Glomerular visceral epithelial cell (primary cell): ENCODE measurements around the gene RTN4IP1.

Experiments
- DNase-seq: peaks from one replicate; pipeline ENCODE4 v3.0.0-alpha.2; 2016; ENCODE audit errors: extremely low spot score

Gene RTN4IP1

GRCh38 chr6:106629103-106629858, at the start of gene RTN4IP1, which contains the start of gene QRSL1:
Gene RTN4IP1, minus strand, starts transcription at chr6:106629498. Its CDS starts 477 bp downstream, at chr6:106629021.
Gene QRSL1, plus strand, starts transcription at chr6:106629578. Its CDS starts 104 bp downstream, at chr6:106629682.
- DNase-seq, result peak; percentile 92

GRCh38 chr6:106677282-106677681, 48.0 kb upstream of the RTN4IP1 start:
- no peak for DNase-seq

GRCh38 chr6:106674541-106675229, 45.4 kb upstream of the RTN4IP1 start:
- DNase-seq, result peak; percentile 44

DNA sequence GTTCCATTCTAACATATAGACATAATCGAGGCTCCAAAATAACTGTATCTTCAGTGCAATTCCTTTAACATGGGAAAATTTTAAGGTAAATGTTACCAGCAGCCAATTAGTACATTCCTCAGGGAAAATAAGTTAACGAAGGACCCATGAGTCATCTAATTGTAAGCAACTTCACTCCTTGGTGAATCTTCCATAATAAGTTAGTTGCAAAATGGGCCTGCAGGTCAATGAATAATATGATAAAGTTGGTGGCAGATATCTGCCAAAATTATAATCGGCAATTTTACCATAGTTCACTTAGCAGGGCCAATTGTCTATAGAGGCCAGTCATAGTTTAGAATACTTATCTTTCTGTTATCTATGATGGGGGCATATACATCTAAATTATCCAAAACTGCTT, 42.4 kb upstream of the RTN4IP1 start:
- DNase-seq, result no peak

DNA sequence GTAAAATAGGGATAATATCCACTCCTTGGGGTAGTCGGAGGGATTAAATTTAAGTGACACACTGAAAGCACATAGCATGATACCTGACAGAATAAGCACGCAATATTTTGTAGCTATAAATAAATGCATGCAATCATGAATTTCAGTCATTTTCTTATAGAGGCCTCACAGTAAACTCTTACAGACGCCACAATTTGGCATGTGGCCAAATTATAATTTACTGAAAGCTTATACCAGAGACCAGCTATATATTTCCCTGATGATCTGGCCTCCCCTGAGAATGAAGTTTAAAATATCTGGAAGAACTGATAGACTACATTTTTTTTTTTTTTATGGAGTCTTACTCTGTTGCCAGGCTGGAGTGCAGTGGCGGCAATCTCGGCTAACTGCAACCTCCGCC, 40.9 kb upstream of the RTN4IP1 start:
- DNase-seq, result no peak

DNA sequence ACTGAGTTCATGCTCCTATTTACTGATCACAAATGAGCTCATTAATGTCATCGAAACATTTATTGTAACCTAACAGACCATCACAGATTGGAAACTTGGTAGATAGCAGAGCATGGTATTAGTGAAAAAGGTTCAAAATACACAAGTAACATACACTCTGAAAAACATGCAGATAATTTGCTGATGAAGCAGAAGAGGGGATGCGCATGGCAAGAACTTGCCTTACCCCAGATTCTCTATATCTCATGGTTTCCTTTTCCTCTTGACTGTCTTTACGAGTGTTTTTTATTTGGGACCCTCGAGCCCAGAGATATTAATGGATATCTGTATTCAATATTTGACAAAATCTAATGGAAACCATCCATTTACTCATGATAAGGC, 37.7 kb upstream of the RTN4IP1 start:
- DNase-seq, result no peak

- DNase-seq, result no peak
Observed at GRCh38 chr6:106666282-106667021, 37.2 kb upstream of the RTN4IP1 start.

DNA sequence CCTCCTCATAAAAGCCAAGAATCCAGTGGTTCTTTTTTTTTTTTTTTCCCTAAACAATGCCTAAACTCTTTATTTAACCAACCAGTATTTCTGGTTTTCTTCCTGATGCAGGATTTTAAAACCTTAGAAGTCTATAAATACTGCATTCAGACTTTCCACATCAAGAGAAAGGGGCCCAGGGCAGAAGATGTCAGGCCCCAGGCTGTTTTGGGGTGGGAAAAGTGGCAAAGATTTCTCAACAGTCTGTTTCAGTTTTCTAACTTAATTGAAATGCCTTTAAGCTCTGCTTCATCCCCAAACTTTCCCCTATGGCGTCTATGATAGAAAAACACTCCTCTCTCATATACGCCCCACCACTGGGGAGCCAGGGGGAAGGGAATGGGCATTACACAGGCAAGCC, 33.2 kb upstream of the RTN4IP1 start:
- no peak for DNase-seq

DNA sequence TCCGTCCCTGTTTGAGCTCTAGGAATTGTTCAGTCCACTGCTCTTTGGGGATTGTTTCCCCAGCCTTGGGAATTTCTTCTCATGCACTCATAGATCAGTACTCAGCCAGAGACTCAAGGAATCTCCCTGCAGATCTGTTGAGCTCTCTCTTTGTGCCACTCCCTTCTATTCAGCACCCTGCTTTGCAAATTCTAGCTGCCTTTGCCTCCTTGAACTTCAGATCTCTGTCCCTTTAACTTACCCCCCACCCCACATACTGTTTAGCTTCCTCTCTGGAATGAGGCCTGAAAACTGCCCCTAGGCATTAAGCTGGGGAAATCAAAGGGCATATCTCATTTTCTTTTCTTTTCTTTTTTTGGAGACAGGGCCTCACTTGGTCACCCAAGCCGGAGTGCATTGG, 30.6 kb upstream of the RTN4IP1 start:
- DNase-seq, result no peak

GRCh38 chr6:106658469-106658868, 29.2 kb upstream of the RTN4IP1 start:
- no peak for DNase-seq

- no peak for DNase-seq
Observed at GRCh38 chr6:106648651-106649308, 19.5 kb upstream of the RTN4IP1 start.

GRCh38 chr6:106643061-106643460, 13.8 kb upstream of the RTN4IP1 start:
- no peak for DNase-seq

DNA sequence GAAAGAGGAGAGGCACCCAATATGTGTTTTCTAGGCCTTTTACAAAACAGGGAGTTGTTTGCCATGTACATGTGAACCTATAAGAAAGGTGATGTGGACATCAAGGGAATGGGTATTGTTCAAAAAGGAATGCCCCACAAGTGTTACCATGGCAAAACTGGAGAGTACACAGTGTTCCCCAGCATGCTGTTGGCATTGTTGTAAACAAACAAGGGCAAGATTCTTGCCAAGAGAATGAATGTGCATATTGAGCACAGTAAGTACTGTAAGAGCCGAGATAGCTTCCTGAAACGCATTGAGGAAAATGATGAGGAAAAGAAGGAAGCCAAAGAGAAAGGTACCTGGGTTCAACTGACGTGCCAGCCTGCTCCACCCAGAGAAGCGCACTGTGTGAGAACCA, 13.2 kb upstream of the RTN4IP1 start:
- DNase-seq, result no peak

DNA sequence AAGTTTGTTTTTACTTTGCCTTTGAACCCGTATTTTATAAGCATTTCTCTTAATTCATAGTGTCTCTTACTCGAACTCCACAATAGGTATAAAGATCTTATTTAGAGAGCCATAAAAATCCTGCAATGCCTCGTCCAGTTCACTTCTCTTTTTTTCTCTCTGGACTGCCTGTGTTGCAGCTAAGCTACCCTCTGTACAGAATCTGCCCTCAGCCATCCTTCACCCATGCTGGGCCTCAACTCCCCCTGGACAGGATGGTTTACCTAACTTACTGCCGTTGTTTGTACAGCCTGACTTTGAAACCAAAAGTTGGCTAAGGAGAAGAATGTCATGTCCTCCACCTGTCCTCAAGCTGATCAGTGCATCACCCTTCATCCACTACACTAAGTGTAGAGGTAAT, 10.5 kb upstream of the RTN4IP1 start:
- DNase-seq, result no peak

GRCh38 chr6:106637717-106638341, 8.5 kb upstream of the RTN4IP1 start:
- no peak for DNase-seq

DNA sequence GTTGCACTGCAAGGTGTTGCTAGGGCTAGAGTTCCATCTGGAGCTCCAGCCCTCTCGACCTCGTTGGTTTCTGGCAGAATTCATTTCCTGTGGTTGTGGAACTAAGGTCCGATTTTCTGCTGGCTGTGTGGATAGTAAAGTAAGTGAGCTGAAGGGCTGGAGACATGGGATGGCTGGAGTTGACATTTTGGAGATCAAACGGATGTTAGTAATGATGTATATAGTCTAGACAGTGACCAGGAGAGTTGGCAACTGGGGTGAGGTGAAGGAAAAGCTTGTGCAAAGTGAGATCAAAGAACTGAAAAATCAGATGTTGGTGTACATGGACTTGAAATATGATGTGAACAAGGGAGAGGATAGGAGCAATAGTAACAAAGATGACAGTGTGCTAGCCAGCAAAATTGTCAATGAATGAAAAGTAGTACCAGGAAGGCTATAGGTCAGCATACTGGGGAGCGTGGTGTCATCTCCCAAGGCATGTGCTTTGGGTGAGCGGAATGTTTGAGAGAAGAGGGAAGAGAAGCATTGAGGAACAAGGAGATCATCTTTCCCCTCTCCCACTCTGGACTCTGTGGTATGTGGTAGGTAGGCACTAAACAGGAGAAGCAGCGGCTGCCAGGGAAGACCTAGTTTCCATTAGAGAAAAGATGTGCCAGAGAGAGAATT, 7.9 kb upstream of the RTN4IP1 start:
- DNase-seq, result no peak

- no peak for DNase-seq
Observed at GRCh38 chr6:106634565-106634964, 5.3 kb upstream of the RTN4IP1 start.

- DNase-seq, result peak; percentile 28
Observed at GRCh38 chr6:106631346-106631745, 2.0 kb upstream of the RTN4IP1 start.

- no peak for DNase-seq
Observed at GRCh38 chr6:106630366-106630765, 1.1 kb upstream of the RTN4IP1 start.

- DNase-seq, result no peak
Observed at GRCh38 chr6:106629859-106630163, 513 bp upstream of the RTN4IP1 start.

DNA sequence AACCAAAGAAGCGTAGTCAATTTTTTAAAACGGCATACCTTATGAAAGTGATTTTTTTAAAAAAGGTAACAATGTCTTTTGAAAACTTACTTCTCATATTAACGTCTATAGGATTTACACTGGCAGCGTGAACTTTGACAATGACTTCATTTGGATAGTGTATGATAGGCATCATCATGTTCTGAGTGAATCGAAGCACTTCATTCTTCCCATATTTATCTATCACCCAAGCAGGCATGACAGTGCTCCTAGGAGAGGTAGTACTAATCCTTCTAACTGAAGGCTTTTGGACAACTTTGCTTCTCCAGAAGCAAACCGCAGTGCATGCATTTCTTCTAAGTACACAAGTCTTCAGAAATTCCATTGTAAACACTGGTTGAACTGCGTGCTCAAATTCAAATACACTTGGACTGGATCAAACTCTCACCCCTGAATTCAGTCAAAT, 618 bp downstream of the RTN4IP1 start:
- no peak for DNase-seq
